A549 (cell line): ENCODE results near the gene RTN4. TPM values are rescaled to one million over a fixed set of nuclear protein-coding genes. Genes with fewer than 3 reads are reported as not detected.
A peak's percentile ranks its signal among the peaks of the same experiment; 100 is the strongest.
"Not testable (repeated sequence)": the region's sequence is repeated elsewhere in the genome, so short reads cannot be mapped to it uniquely, and the experiment has no call there.

Source experiments
- ATAC-seq, 2 experiments: fragments of 200-7000 bp in 1 of 2; fragments of >200 bp in 1 of 2; cut with Nextera tagmentation in 1 of 2; cut with Tn5 transposase in 1 of 2; 3 replicates each; pipeline versions ENCODE4 v1.8.0 to v1.9.1; 2018 to 2020; ENCODE audit warnings: mild to moderate bottlenecking in 1 of 2, moderate library complexity in 1 of 2
- CTCF ChIA-PET: fragments of 300-600 bp; sonication (Branson Sonifier 250); formaldehyde crosslinking; extraction: SDS; loops from one replicate; lab custom pipeline; 2021; ENCODE audit warnings: antibody characterized with exemption, inconsistent platforms; lab: Yijun Ruan, JAX
- POLR2A ChIA-PET: fragments of 350-600 bp; formaldehyde crosslinking; extraction: SDS; loops from one replicate; lab custom pipeline; 2021; ENCODE audit warnings: antibody characterized with exemption, inconsistent platforms; lab: Yijun Ruan, JAX
- DNase-seq, 2 experiments: peaks; one replicate each; pipeline versions ENCODE4 v3.0.0 to v3.0.0-alpha.2; 2011 to 2016; ENCODE audit warnings: low read depth in 1 of 2, low spot score in 1 of 2
- FAIRE-seq: peaks from 2 replicates; lab custom pipeline; 2011; peaks lifted over from hg19 to GRCh38; lab: Jason Lieb, UNC
- H3K27ac ChIP-seq, 2 experiments: fragments of >200 bp; sonication (Bioruptor Twin); formaldehyde crosslinking; 3 replicates each; pipeline ENCODE4 v1.5.1; 2016 to 2017
- H3K4me1 ChIP-seq: fragments of >200 bp; sonication (Bioruptor Twin); formaldehyde crosslinking; 3 replicates; pipeline ENCODE4 v1.6.1; 2016
- H3K4me2 ChIP-seq: fragments of >200 bp; sonication (Bioruptor Twin); formaldehyde crosslinking; 3 replicates; pipeline ENCODE4 v1.6.1; 2016
- H3K4me3 ChIP-seq: fragments of >200 bp; sonication (Bioruptor Twin); formaldehyde crosslinking; 3 replicates; pipeline ENCODE4 v1.5.1; 2016
- H3K9me3 ChIP-seq: fragments of >200 bp; sonication (Bioruptor Twin); formaldehyde crosslinking; 3 replicates; pipeline ENCODE4 v1.6.1; 2016
- CHD2 ChIP-seq: fragments of 150-350 bp; IDR thresholded peaks from 2 replicates; pipeline ENCODE4 v1.6.1; 2014; ENCODE audit warnings: low read length; ENCODE audit not compliant: partially characterized antibody
- HEYL ChIP-seq: fragments of 250-450 bp; sonication (Bioruptor Pico); IDR thresholded peaks from 2 replicates; pipeline ENCODE4 v1.8.0; 2021; ENCODE audit warnings: mild to moderate bottlenecking, moderate library complexity
- HOXA7 ChIP-seq: fragments of 250-450 bp; sonication (Bioruptor Pico); IDR thresholded peaks from 2 replicates; pipeline ENCODE4 v1.5.0; 2020; ENCODE audit warnings: mild to moderate bottlenecking, moderate library complexity
- MAFK ChIP-seq: fragments of 450-650 bp; IDR thresholded peaks from 2 replicates; pipeline ENCODE4 v1.6.1; 2014; ENCODE audit not compliant: partially characterized antibody
- NR3C1 ChIP-seq: fragments of >200 bp; sonication (Bioruptor Twin); formaldehyde crosslinking; IDR thresholded peaks from 3 replicates; pipeline ENCODE4 v1.6.1; 2017
- RARB ChIP-seq: fragments of 250-450 bp; sonication (Bioruptor Pico); IDR thresholded peaks from 2 replicates; pipeline ENCODE4 v1.8.0; 2021; ENCODE audit warnings: mild to moderate bottlenecking, moderate library complexity
- RCOR1 ChIP-seq: fragments of 150-350 bp; IDR thresholded peaks from 2 replicates; pipeline ENCODE4 v1.6.1; 2014; ENCODE audit warnings: antibody characterized with exemption, low read length, low read depth
- SREBF2 ChIP-seq: fragments of 450-650 bp; IDR thresholded peaks from 2 replicates; pipeline ENCODE4 v1.6.1; 2014; ENCODE audit warnings: mild to moderate bottlenecking, moderate library complexity
- WGBS: methylation state at CpG from one replicate; pipeline ENCODE4 v1.1.6; 2017; ENCODE audit errors: missing lambda C conversion rate; 5-methylcytosine and 5-hydroxymethylcytosine counted together
- polyA plus RNA-seq, 4 experiments: library from polyadenylated mRNA; depleted of rRNA in 3 of 4; stranded (reverse); fragments of >200 nt; fragmentation: RNase III in 1 of 4; extraction: RNeasy Plus Mini Kit Qiagen cat#74134 plus additional on column Dnase treatment in 1 of 4; gene quantifications; 2 replicates in 3 of 4; 3 replicates in 1 of 4; pipeline ENCODE4 v1.2.3, GENCODE V29; 2011 to 2017
- TF ChIP-seq, protein P1 (sequence below): fragments of 150-350 bp; IDR thresholded peaks from 2 replicates; pipeline ENCODE4 v1.6.1; 2014; ENCODE audit warnings: low read depth, mild to moderate bottlenecking, low read length
- TF ChIP-seq, protein P2 (sequence below): IDR thresholded peaks from 2 replicates; pipeline ENCODE4 v1.6.1; 2012
- TF ChIP-seq, protein P3 (sequence below): fragments of 250-450 bp; sonication (Bioruptor Pico); IDR thresholded peaks from 2 replicates; pipeline ENCODE4 v1.5.0; 2020; ENCODE audit warnings: low read depth, mild to moderate bottlenecking, moderate library complexity

The RTN4 gene
- polyA plus RNA-seq, 2 of the 4 experiments (the other 2 are of a cell fraction): 302 to 403 TPM

DNA sequence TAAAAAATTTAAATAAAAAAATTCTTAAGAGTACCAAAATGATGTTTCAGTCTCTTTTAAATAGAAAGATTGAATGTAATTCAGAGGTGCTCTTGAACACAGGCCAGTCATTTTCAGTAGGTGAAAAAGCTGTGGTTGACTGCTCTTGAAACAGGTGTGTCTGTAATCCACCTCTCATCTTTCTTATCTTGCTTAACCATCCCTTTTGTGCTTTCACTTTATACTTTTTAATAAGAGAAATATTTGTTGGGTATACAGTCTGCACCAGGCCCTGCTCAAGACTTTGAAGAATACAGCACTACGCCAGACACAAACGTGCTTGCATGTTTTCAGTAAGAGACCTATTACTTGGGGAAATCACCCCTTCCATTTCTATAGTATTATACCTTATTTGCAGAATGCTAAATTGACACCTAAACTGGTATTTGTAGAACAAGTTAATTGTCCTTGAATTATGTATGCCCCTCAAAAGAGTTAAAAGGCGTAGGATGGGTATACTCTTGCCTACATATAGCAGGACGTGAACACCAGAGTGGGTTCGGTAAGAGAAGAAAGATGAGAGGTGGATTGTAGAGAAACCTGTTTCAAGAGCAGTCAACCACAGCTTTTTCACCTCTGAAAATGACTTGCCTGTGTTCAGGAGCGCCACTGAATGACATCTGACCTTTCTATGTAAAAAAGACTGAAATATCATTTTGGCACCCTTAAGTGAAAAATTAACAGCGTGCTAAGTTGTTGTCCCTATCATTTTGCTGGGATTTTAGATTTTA lies 4.0 kb upstream of the RTN4 start:
- FAIRE-seq (no peak), DNase-seq (no peak), ATAC-seq (no peak)
- ChIA-PET CTCF (interaction anchor here (0.9 to 2.0 kb wide), 4 partner anchors 16 to 123 kb away, joined by 3 to 11 read pairs (median 6); no protein-coding TSS in a partner anchor), POLR2A (interaction anchor here (0.7 kb wide), 1 partner anchor 18 kb away, joined by 3 read pairs; no protein-coding TSS in a partner anchor)
- Histone ChIP-seq H3K9me3 (no peaks in the 10 kb centered on the region), H3K4me2 (no peak overlapping the region), H3K27ac (no peak overlapping the region; a peak in 1 of 6 replicates), H3K4me3 (no peak overlapping the region), H3K4me1 (peaks cover 26% of the 10 kb centered on the region)
- WGBS: 92% methylated on average over 7 of the region's 7 CpGs
- no peak for TF ChIP-seq SREBF2
- TF ChIP-seq RCOR1: no peak
- TF ChIP-seq, protein P1, sequence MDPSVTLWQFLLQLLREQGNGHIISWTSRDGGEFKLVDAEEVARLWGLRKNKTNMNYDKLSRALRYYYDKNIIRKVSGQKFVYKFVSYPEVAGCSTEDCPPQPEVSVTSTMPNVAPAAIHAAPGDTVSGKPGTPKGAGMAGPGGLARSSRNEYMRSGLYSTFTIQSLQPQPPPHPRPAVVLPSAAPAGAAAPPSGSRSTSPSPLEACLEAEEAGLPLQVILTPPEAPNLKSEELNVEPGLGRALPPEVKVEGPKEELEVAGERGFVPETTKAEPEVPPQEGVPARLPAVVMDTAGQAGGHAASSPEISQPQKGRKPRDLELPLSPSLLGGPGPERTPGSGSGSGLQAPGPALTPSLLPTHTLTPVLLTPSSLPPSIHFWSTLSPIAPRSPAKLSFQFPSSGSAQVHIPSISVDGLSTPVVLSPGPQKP: no peak
- TF ChIP-seq, protein P2, sequence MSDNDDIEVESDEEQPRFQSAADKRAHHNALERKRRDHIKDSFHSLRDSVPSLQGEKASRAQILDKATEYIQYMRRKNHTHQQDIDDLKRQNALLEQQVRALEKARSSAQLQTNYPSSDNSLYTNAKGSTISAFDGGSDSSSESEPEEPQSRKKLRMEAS: no peak
- TF ChIP-seq HEYL: no peak

DNA sequence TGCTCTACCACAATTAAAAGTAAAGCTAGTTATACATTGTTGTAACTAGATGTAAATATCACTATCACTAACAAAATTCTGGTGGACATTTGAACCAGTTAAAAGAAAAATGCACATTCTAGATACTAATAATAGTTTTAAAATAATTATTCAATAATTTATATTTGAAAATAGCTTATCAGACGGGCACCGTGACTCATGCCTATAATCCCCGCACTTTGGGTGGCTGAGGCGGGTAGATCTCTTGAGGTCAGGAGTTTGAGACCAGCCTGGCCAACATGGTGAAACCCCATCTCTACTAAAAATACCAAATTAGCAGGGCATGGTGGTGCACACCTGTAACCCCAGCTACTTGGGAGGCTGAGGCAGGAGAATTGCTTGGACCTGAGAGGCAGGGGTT lies 3.0 kb upstream of the RTN4 start:
- H3K9me3 ChIP-seq, H3K4me3 ChIP-seq, POLR2A ChIA-PET, DNase-seq, ATAC-seq, FAIRE-seq: not testable (repeated sequence)
- 82% methylated on average over 4 of the region's 4 CpGs for WGBS
- CTCF ChIA-PET: interaction anchor here (0.6 to 2.0 kb wide), 6 partner anchors 14 to 877 kb away, joined by 3 to 11 read pairs (median 5); no protein-coding TSS in a partner anchor
- H3K27ac ChIP-seq: peak overlapping the region; percentile 31 to 97; a peak in 3 of 6 replicates
- peaks cover 26% of the 10 kb centered on the region for H3K4me1 ChIP-seq
- peak overlapping the region; percentile 77 for H3K4me2 ChIP-seq

DNA sequence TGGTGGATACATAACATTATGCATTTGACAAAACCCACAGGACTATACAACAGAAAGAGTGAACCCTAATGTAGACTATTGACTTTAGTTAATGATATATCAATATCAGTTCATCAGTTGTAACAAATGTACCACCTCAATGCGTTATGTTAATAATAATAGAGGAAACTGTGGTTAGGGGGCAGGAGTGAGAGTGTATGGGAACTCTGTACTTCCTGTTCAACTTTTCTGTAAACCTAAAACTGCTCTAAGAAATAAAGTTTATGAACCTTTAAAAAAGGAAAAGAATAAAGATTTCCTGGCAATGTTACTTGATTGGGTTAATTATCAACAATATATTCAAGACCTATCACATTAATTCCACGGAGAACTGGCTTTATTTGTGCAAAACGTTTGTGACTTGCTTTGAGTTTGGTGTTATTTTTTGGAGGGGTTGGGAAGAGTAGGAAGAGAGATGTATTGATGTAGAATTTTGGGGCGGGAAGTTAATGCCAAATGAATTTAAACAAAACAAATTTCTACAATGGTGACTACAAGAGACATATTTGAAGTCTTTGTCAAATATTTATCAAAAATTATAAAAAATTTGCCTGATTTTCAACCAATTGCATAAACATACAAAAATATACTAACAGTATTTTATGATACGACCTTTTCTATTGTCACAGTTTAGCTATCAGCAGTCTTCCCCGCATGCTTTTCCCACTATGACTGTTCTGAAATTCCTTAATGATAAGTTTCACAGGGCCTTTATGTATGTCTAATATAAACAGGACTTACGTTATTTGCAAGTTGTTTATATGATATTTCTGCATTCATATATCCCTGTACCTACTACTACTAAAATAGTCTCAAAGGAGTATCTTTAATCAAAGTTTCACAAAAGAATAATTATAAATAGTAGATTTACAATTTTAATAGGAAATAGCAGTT lies 2.1 kb upstream of the RTN4 start:
- TF ChIP-seq HOXA7 (CRISPR knock-in tag) (no peak), HEYL (no peak), MAFK (no peak), NR3C1 (no peak), CHD2 (no peak), RARB (CRISPR knock-in tag) (no peak)
- TF ChIP-seq, protein P3, sequence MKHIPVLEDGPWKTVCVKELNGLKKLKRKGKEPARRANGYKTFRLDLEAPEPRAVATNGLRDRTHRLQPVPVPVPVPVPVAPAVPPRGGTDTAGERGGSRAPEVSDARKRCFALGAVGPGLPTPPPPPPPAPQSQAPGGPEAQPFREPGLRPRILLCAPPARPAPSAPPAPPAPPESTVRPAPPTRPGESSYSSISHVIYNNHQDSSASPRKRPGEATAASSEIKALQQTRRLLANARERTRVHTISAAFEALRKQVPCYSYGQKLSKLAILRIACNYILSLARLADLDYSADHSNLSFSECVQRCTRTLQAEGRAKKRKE (CRISPR knock-in tag): no peak
- TF ChIP-seq, protein P1: no peak
- CTCF ChIA-PET: interaction anchor here (0.9 to 4.8 kb wide), 12 partner anchors 10 to 876 kb away, joined by 3 to 198 read pairs (median 6); no protein-coding TSS in a partner anchor

More for the DNA sequence above, 2.1 kb upstream of the RTN4 start:
- Histone ChIP-seq H3K4me2 (peak overlapping the region; percentile 77), H3K9me3 (no peaks in the 10 kb centered on the region), H3K4me1 (peaks cover 29% of the 10 kb centered on the region), H3K27ac (peak overlapping the region; percentile 94 to 97), H3K4me3 (peak overlapping the region; percentile 95)
- FAIRE-seq (no peak), ATAC-seq (no peak), DNase-seq (no peak)
- 10% methylated on average over 7 of the region's 7 CpGs for WGBS
- POLR2A ChIA-PET: interaction anchor here (2.6 to 3.5 kb wide), 3 partner anchors 45 to 114 kb away, joined by 34 to 40 read pairs (median 37); no protein-coding TSS in a partner anchor
